ENCODE data around the gene CREG2.

CREG2 gene

GRCh38 chr2:101305492-101306078 lies 81.7 kb downstream of the CREG2 start:
- DNase-seq: peak; percentile 25

GRCh38 chr2:101305035-101305434 lies 82.3 kb downstream of the CREG2 start:
- no peak for DNase-seq

DNA sequence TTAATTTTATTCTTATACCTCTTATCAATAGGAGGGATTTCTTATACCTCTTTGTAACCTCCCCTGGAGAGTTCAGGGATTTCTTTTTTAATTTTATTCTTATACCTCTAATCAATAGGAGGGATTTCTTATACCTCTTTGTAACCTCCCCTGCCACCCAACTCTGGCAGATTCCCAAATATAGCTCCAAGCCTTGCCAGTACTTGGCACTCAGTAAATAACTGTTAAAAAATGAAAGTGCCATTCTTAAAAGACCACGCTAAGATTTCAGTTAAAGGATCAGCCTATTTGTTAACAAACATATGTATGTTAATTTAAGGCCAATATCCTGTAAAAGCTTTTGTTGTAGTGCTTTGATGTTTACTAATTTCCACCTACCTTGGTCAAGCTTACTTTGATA lies 83.6 kb downstream of the CREG2 start:
- no peak for DNase-seq

DNA sequence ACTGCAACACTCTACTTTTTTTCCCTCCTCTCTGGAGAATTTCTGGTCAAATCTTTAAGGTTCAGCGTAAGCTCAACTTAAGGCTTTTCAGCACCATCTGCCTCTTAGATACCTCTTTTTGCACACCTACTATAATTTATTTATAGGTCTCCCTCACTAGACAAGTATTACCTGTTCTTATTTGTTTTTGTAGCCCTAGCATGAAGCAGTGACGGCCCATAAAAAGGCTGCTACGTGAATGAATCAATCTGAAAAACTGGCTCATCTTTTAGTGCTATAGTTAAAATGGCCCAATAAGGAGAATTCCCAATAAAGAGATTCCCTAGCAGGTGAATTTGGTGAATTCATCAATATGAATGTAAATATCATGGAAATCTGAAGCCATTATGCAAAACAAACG lies 85.3 kb downstream of the CREG2 start:
- DNase-seq: no peak

- no peak for DNase-seq
Observed at GRCh38 chr2:101300836-101301235, 86.5 kb downstream of the CREG2 start.

DNA sequence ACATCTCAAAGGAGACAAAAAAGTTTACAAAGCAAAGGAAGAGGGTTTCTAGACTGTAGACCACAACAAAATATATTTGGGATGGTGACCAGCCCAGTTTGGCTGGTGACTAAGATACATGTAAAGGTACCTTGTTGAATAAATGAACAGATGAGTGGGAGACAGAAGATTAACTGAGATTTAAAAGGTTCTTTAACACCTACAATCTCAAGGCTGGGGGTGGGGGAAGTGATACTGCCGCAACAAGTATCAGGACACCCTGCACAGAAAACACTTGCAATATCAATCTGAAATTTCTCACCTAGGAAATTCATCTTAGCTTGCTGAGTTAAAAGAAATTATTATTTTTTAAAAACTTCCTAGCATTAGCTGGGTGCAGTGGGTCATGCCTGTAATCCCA lies 87.1 kb downstream of the CREG2 start:
- DNase-seq: no peak

GRCh38 chr2:101299604-101300003 lies 87.7 kb downstream of the CREG2 start:
- DNase-seq: no peak

DNA sequence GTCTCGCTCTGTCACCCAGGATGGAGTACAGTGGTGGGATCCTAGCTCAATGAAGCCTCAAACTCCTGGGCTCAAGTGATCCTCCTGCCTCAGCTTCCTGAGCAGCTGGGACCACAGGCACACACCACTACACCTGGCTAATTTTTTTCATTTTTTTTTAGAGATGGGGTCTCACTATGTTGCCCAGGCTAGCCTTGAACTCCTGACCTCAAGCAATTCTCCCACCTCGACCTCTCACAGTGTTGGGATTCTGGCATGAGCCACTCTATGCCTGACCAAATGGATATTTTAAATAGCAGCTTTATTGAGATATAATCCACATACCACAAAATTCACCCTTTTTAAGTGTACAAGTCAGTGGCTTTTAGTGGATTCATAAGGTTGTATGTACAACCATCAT lies 89.9 kb downstream of the CREG2 start:
- no peak for DNase-seq

GRCh38 chr2:101296371-101296770 lies 90.9 kb downstream of the CREG2 start:
- DNase-seq: no peak

GRCh38 chr2:101295895-101296294 lies 91.4 kb downstream of the CREG2 start:
- no peak for DNase-seq

Data from amniotic stem cell (primary cell).